WTC11 (cell line): Measurements from ENCODE around the gene MTA3. TPM values are rescaled to one million over a fixed set of nuclear protein-coding genes. Genes with fewer than 3 reads are reported as not detected.

Source experiments
- ATAC-seq: fragments of 200-7000 bp; cut with Tn5 transposase; 2 replicates; pipeline ENCODE4 v1.10.0; 2021; ENCODE audit warnings: mild to moderate bottlenecking, moderate library complexity
- CTCF ChIA-PET: fragments of 300-600 bp; sonication (Branson Sonifier 250); formaldehyde crosslinking; loops from one replicate; lab custom pipeline; 2021; ENCODE audit warnings: antibody characterized with exemption; lab: Charles Lee
- POLR2A ChIA-PET: fragments of 350-600 bp; sonication (Branson Sonifier 250); formaldehyde crosslinking; loops from one replicate; lab custom pipeline; 2021; ENCODE audit warnings: antibody characterized with exemption; lab: Charles Lee
- DNase-seq: peaks from one replicate; pipeline ENCODE4 v3.0.0; 2021; ENCODE audit warnings: low spot score
- H3K27ac Mint-ChIP-seq: 2 replicates; pipeline ENCODE4 v1.8.0; 2021; ENCODE audit warnings: mixed read lengths
- H3K27me3 Mint-ChIP-seq: 2 replicates; pipeline ENCODE4 v1.8.0; 2021; ENCODE audit warnings: low read depth, mild to moderate bottlenecking, moderate library complexity, mixed read lengths
- H3K36me3 Mint-ChIP-seq: 2 replicates; pipeline ENCODE4 v1.8.0; 2021; ENCODE audit warnings: mixed read lengths
- H3K4me1 Mint-ChIP-seq: 2 replicates; pipeline ENCODE4 v1.8.0; 2022; ENCODE audit warnings: mixed read lengths
- H3K4me3 Mint-ChIP-seq: 2 replicates; pipeline ENCODE4 v1.8.0; 2021; ENCODE audit warnings: mild to moderate bottlenecking, moderate library complexity, mixed read lengths
- H3K9me3 Mint-ChIP-seq: 2 replicates; pipeline ENCODE4 v1.8.0; 2021; ENCODE audit warnings: mixed read lengths
- ESRRA ChIP-seq: sonication (generic); formaldehyde crosslinking; IDR thresholded peaks from 2 replicates; pipeline ENCODE4 v1.8.1; 2022; ENCODE audit warnings: mild to moderate bottlenecking, missing genetic modification reagents, borderline replicate concordance
- FOXK1 ChIP-seq: sonication (generic); formaldehyde crosslinking; IDR thresholded peaks from 2 replicates; pipeline ENCODE4 v1.8.0; 2022; ENCODE audit warnings: mild to moderate bottlenecking, moderate library complexity, missing genetic modification reagents
- GRHL2 ChIP-seq: fragments of 250-450 bp; sonication (Bioruptor Pico); IDR thresholded peaks from 2 replicates; pipeline ENCODE4 v1.8.0; 2022; ENCODE audit warnings: mild to moderate bottlenecking, moderate library complexity; ENCODE audit not compliant: insufficient replicate concordance, severe bottlenecking
- GTF2I ChIP-seq: fragments of 250-450 bp; sonication (Bioruptor Pico); conservative IDR thresholded peaks from 2 replicates; pipeline ENCODE4 v1.4.0; 2021; ENCODE audit warnings: mild to moderate bottlenecking
- NR1H2 ChIP-seq: sonication (generic); formaldehyde crosslinking; IDR thresholded peaks from 2 replicates; pipeline ENCODE4 v1.9.0; 2021; ENCODE audit warnings: mild to moderate bottlenecking, moderate library complexity, missing genetic modification reagents
- SMAD3 ChIP-seq: sonication (generic); formaldehyde crosslinking; IDR thresholded peaks from 2 replicates; pipeline ENCODE4 v1.8.0; 2022; ENCODE audit warnings: missing genetic modification reagents, mild to moderate bottlenecking, borderline replicate concordance
- SOX15 ChIP-seq: fragments of 250-450 bp; sonication (Bioruptor Pico); IDR thresholded peaks from 2 replicates; pipeline ENCODE4 v1.9.0; 2021; ENCODE audit warnings: mild to moderate bottlenecking
- ZNF138 ChIP-seq: sonication (generic); formaldehyde crosslinking; conservative IDR thresholded peaks from 2 replicates; pipeline ENCODE4 v1.8.1; 2022; ENCODE audit warnings: mild to moderate bottlenecking, moderate library complexity, missing genetic modification reagents
- ZNF263 ChIP-seq: sonication (generic); formaldehyde crosslinking; IDR thresholded peaks from 2 replicates; pipeline ENCODE4 v1.8.1; 2022; ENCODE audit warnings: low read depth, mild to moderate bottlenecking, moderate library complexity, missing genetic modification reagents
- total RNA-seq: library from RNA; stranded (reverse); gene quantifications from 3 replicates; pipeline ENCODE4 v1.2.3, GENCODE V29; 2021
- TF ChIP-seq, protein P1 (sequence below): sonication (generic); formaldehyde crosslinking; IDR thresholded peaks from 2 replicates; pipeline ENCODE4 v1.8.1; 2022; ENCODE audit warnings: missing genetic modification reagents, borderline replicate concordance
- TF ChIP-seq, protein P2 (sequence below): sonication (generic); formaldehyde crosslinking; IDR thresholded peaks from 2 replicates; pipeline ENCODE4 v1.8.1; 2022; ENCODE audit warnings: mild to moderate bottlenecking, moderate library complexity, missing genetic modification reagents
- TF ChIP-seq, protein P3 (sequence below): sonication (generic); formaldehyde crosslinking; IDR thresholded peaks from 2 replicates; pipeline ENCODE4 v1.8.1; 2023; ENCODE audit warnings: mild to moderate bottlenecking, missing genetic modification reagents
- TF ChIP-seq, protein P4 (sequence below): fragments of 250-450 bp; sonication (Bioruptor Pico); IDR thresholded peaks from 2 replicates; pipeline ENCODE4 v1.9.0; 2021; ENCODE audit warnings: moderate library complexity, mild to moderate bottlenecking, inconsistent platforms, borderline replicate concordance
- TF ChIP-seq, protein P5 (sequence below): sonication (generic); formaldehyde crosslinking; IDR thresholded peaks from 2 replicates; pipeline ENCODE4 v1.8.1; 2023; ENCODE audit warnings: mild to moderate bottlenecking, moderate library complexity, missing genetic modification reagents
- TF ChIP-seq, protein P6 (sequence below): sonication (generic); formaldehyde crosslinking; IDR thresholded peaks from 2 replicates; pipeline ENCODE4 v1.8.0; 2023; ENCODE audit warnings: missing genetic modification reagents
- TF ChIP-seq, protein P7 (sequence below): sonication (generic); formaldehyde crosslinking; IDR thresholded peaks from 2 replicates; pipeline ENCODE4 v1.8.0; 2022; ENCODE audit warnings: mild to moderate bottlenecking, missing genetic modification reagents
- TF ChIP-seq, protein P8 (sequence below): fragments of 250-450 bp; sonication (Bioruptor Pico); conservative IDR thresholded peaks from 2 replicates; pipeline ENCODE4 v1.9.0; 2021; ENCODE audit warnings: mild to moderate bottlenecking
- TF ChIP-seq, protein P9 (sequence below): fragments of 250-450 bp; sonication (Bioruptor Pico); IDR thresholded peaks from 2 replicates; pipeline ENCODE4 v1.9.0; 2021; ENCODE audit warnings: mild to moderate bottlenecking, borderline replicate concordance

MTA3 gene
- total RNA-seq, 1 experiment from 2014 or later: 153 TPM

DNA sequence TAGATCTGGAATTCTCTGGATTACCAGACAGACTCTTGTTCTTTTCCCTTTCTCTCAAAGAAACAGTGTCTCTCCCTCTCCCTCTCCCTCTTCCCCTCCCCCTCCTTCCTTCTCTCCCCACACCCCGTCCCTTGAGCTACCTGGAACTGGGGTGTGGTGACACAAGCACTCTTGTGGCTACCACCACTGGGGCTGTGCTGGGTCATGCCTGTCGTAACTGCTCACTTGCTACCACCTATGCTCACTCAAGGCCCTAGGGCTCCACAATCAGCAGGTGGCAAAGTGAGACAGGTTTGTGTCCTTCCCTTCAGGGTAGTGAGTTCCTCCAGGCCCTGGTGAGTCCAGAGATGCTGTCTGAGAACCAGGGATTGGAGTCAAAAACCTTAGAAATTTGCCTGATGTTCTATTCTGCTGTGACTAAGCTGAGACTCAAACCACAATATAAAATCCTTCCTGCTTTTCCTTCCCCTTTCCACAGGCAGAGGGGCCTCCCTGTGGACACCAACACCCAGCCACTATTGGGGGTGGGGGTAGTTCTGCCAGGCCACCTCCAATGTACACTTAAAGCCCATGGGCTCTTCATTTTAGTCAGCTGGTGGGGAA is 124.7 kb downstream of the MTA3 start:
- Mint-ChIP-seq H3K9me3 (no peaks in the 10 kb centered on the region), H3K27me3 (no peaks in the 10 kb centered on the region), H3K36me3 (peaks cover 15% of the 10 kb centered on the region), H3K4me1 (peaks cover 17% of the 10 kb centered on the region), H3K4me3 (no peak overlapping the region), H3K27ac (peak overlapping the region; percentile 94)
- ATAC-seq (peak; percentile 39; the same call in 1 of the 2 replicates), DNase-seq (no peak)
- ChIA-PET POLR2A (interaction anchor here (0.7 kb wide), 1 partner anchor 885 kb away, joined by 3 read pairs; no protein-coding TSS in a partner anchor), CTCF (no interaction called here)
- TF ChIP-seq, protein P1, sequence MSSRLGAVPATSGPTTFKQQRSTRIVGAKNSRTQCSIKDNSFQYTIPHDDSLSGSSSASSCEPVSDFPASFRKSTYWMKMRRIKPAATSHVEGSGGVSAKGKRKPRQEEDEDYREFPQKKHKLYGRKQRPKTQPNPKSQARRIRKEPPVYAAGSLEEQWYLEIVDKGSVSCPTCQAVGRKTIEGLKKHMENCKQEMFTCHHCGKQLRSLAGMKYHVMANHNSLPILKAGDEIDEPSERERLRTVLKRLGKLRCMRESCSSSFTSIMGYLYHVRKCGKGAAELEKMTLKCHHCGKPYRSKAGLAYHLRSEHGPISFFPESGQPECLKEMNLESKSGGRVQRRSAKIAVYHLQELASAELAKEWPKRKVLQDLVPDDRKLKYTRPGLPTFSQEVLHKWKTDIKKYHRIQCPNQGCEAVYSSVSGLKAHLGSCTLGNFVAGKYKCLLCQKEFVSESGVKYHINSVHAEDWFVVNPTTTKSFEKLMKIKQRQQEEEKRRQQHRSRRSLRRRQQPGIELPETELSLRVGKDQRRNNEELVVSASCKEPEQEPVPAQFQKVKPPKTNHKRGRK (CRISPR knock-in tag): no peak
- no peak for TF ChIP-seq SMAD3 (CRISPR knock-in tag)
- TF ChIP-seq, protein P2, sequence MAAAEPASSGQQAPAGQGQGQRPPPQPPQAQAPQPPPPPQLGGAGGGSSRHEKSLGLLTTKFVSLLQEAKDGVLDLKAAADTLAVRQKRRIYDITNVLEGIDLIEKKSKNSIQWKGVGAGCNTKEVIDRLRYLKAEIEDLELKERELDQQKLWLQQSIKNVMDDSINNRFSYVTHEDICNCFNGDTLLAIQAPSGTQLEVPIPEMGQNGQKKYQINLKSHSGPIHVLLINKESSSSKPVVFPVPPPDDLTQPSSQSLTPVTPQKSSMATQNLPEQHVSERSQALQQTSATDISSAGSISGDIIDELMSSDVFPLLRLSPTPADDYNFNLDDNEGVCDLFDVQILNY: no peak
- TF ChIP-seq, protein P3, sequence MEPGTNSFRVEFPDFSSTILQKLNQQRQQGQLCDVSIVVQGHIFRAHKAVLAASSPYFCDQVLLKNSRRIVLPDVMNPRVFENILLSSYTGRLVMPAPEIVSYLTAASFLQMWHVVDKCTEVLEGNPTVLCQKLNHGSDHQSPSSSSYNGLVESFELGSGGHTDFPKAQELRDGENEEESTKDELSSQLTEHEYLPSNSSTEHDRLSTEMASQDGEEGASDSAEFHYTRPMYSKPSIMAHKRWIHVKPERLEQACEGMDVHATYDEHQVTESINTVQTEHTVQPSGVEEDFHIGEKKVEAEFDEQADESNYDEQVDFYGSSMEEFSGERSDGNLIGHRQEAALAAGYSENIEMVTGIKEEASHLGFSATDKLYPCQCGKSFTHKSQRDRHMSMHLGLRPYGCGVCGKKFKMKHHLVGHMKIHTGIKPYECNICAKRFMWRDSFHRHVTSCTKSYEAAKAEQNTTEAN (CRISPR knock-in tag): no peak
- TF ChIP-seq GTF2I (CRISPR knock-in tag): no peak
- no peak for TF ChIP-seq FOXK1
- TF ChIP-seq, protein P4, sequence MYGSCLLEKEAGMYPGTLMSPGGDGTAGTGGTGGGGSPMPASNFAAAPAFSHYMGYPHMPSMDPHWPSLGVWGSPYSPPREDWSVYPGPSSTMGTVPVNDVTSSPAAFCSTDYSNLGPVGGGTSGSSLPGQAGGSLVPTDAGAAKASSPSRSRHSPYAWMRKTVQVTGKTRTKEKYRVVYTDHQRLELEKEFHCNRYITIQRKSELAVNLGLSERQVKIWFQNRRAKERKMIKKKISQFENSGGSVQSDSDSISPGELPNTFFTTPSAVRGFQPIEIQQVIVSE (CRISPR knock-in tag): no peak
- TF ChIP-seq NR1H2: no peak
- TF ChIP-seq, protein P5, sequence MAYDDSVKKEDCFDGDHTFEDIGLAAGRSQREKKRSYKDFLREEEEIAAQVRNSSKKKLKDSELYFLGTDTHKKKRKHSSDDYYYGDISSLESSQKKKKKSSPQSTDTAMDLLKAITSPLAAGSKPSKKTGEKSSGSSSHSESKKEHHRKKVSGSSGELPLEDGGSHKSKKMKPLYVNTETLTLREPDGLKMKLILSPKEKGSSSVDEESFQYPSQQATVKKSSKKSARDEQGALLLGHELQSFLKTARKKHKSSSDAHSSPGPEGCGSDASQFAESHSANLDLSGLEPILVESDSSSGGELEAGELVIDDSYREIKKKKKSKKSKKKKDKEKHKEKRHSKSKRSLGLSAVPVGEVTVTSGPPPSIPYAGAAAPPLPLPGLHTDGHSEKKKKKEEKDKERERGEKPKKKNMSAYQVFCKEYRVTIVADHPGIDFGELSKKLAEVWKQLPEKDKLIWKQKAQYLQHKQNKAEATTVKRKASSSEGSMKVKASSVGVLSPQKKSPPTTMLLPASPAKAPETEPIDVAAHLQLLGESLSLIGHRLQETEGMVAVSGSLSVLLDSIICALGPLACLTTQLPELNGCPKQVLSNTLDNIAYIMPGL: no peak
- TF ChIP-seq SOX15: no peak
- no peak for TF ChIP-seq ZNF263 (CRISPR knock-in tag)
- TF ChIP-seq, protein P6, sequence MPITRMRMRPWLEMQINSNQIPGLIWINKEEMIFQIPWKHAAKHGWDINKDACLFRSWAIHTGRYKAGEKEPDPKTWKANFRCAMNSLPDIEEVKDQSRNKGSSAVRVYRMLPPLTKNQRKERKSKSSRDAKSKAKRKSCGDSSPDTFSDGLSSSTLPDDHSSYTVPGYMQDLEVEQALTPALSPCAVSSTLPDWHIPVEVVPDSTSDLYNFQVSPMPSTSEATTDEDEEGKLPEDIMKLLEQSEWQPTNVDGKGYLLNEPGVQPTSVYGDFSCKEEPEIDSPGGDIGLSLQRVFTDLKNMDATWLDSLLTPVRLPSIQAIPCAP: no peak
- TF ChIP-seq, protein P7, sequence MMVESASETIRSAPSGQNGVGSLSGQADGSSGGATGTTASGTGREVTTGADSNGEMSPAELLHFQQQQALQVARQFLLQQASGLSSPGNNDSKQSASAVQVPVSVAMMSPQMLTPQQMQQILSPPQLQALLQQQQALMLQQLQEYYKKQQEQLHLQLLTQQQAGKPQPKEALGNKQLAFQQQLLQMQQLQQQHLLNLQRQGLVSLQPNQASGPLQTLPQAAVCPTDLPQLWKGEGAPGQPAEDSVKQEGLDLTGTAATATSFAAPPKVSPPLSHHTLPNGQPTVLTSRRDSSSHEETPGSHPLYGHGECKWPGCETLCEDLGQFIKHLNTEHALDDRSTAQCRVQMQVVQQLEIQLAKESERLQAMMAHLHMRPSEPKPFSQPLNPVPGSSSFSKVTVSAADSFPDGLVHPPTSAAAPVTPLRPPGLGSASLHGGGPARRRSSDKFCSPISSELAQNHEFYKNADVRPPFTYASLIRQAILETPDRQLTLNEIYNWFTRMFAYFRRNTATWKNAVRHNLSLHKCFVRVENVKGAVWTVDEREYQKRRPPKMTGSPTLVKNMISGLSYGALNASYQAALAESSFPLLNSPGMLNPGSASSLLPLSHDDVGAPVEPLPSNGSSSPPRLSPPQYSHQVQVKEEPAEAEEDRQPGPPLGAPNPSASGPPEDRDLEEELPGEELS (CRISPR knock-in tag): no peak
- TF ChIP-seq, protein P8, sequence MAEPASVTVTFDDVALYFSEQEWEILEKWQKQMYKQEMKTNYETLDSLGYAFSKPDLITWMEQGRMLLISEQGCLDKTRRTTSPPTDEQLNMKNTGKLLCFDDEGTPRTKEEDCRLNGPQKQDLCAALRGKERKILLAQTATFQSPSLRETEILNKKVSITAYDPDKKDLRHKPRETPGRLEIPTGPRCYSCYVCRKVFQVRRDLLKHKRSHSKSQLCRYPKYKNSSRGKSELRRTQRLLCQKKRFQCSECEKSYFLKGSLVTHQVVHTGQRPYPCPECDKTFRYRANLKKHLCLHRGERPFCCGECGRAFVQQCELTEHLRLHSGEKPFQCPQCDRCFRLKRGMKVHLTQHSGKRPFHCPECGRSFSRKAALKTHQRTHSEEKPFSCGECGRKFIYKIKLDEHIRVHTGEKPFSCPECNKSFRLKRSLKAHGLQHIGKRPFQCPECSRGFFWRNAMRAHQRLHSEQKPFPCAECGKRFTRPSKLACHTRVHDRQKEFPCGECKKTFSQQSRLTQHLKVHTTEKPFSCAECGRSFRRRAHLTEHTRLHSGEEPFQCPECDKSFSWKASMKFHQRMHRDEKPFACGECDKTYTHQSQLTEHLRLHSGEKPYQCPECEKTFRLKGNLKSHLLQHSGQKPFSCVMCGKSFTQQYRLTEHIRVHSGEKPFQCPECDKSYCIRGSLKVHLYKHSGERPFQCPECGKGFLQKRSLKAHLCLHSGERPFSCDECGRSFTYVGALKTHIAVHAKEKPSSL (CRISPR knock-in tag): no peak
- no peak for TF ChIP-seq ZNF138 (CRISPR knock-in tag)
- no peak for TF ChIP-seq ESRRA (CRISPR knock-in tag)
- TF ChIP-seq, protein P9, sequence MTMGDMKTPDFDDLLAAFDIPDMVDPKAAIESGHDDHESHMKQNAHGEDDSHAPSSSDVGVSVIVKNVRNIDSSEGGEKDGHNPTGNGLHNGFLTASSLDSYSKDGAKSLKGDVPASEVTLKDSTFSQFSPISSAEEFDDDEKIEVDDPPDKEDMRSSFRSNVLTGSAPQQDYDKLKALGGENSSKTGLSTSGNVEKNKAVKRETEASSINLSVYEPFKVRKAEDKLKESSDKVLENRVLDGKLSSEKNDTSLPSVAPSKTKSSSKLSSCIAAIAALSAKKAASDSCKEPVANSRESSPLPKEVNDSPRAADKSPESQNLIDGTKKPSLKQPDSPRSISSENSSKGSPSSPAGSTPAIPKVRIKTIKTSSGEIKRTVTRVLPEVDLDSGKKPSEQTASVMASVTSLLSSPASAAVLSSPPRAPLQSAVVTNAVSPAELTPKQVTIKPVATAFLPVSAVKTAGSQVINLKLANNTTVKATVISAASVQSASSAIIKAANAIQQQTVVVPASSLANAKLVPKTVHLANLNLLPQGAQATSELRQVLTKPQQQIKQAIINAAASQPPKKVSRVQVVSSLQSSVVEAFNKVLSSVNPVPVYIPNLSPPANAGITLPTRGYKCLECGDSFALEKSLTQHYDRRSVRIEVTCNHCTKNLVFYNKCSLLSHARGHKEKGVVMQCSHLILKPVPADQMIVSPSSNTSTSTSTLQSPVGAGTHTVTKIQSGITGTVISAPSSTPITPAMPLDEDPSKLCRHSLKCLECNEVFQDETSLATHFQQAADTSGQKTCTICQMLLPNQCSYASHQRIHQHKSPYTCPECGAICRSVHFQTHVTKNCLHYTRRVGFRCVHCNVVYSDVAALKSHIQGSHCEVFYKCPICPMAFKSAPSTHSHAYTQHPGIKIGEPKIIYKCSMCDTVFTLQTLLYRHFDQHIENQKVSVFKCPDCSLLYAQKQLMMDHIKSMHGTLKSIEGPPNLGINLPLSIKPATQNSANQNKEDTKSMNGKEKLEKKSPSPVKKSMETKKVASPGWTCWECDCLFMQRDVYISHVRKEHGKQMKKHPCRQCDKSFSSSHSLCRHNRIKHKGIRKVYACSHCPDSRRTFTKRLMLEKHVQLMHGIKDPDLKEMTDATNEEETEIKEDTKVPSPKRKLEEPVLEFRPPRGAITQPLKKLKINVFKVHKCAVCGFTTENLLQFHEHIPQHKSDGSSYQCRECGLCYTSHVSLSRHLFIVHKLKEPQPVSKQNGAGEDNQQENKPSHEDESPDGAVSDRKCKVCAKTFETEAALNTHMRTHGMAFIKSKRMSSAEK (CRISPR knock-in tag): no peak
- no peak for TF ChIP-seq GRHL2 (CRISPR knock-in tag)
